NOMO-1 treated with dmso at 0.1 percent for 144 hours (cell line): Measurements from ENCODE around the gene GJB3.
"Not testable (repeated sequence)": the region's sequence is repeated elsewhere in the genome, so short reads cannot be mapped to it uniquely, and the experiment has no call there.

Source experiments
- DNase-seq: peaks from one replicate; lab custom pipeline; 2025; ENCODE audit not compliant: unreplicated experiment; lab: John Stamatoyannopoulos, UW

The GJB3 gene

DNA sequence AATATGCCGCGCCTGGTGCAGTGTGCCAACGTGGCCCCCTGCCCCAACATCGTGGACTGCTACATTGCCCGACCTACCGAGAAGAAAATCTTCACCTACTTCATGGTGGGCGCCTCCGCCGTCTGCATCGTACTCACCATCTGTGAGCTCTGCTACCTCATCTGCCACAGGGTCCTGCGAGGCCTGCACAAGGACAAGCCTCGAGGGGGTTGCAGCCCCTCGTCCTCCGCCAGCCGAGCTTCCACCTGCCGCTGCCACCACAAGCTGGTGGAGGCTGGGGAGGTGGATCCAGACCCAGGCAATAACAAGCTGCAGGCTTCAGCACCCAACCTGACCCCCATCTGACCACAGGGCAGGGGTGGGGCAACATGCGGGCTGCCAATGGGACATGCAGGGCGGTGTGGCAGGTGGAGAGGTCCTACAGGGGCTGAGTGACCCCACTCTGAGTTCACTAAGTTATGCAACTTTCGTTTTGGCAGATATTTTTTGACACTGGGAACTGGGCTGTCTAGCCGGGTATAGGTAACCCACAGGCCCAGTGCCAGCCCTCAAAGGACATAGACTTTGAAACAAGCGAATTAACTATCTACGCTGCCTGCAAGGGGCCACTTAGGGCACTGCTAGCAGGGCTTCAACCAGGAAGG, 4.3 kb downstream of the GJB3 start:
- DNase-seq, result no peak

DNA sequence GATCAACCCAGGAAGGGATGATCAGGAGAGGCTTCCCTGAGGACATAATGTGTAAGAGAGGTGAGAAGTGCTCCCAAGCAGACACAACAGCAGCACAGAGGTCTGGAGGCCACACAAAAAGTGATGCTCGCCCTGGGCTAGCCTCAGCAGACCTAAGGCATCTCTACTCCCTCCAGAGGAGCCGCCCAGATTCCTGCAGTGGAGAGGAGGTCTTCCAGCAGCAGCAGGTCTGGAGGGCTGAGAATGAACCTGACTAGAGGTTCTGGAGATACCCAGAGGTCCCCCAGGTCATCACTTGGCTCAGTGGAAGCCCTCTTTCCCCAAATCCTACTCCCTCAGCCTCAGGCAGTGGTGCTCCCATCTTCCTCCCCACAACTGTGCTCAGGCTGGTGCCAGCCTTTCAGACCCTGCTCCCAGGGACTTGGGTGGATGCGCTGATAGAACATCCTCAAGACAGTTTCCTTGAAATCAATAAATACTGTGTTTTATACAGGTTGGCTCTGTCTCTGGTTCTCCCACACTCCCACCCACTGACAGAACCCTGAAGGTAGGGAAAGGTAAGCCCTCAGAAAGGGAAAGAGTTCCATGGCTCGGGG, 5.0 kb downstream of the GJB3 start:
- DNase-seq, result no peak

DNA sequence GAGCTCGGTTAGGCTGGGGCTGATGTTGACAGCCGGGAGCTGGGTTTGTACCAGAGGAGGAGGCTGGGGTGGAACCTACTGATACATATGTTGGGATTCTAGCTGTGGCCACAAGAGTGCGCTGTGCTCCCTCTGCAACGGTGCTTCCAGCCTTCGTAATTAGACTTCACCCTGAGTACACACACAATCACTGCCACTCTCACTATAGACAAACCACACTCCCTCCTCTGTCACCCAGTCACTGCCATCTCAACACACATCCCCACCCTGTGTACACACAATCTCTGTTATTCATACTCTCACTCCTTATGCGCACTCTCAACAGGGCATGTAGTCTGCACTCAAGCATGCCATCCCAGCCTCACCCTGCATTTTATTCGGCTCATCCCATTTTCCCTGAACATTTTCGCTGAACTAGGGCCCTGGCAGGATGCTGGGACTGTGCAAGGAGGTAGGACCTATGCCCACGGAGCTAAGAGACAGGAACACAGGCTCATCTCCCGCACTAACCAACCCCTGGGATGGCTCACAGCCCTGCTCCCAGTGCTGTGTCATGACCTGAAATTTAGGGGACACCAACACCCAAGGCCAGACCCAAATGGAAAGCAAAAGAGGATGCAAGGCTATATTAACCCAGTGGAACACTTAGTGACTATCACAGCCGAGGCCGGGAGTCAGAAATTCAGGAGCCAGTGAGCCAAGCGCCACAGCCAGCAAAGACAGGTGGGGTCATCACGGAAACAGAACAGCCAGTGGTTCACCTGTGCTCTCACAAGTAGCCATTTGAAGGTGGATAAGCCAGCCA, 5.7 kb downstream of the GJB3 start:
- peak; percentile 50 for DNase-seq

DNA sequence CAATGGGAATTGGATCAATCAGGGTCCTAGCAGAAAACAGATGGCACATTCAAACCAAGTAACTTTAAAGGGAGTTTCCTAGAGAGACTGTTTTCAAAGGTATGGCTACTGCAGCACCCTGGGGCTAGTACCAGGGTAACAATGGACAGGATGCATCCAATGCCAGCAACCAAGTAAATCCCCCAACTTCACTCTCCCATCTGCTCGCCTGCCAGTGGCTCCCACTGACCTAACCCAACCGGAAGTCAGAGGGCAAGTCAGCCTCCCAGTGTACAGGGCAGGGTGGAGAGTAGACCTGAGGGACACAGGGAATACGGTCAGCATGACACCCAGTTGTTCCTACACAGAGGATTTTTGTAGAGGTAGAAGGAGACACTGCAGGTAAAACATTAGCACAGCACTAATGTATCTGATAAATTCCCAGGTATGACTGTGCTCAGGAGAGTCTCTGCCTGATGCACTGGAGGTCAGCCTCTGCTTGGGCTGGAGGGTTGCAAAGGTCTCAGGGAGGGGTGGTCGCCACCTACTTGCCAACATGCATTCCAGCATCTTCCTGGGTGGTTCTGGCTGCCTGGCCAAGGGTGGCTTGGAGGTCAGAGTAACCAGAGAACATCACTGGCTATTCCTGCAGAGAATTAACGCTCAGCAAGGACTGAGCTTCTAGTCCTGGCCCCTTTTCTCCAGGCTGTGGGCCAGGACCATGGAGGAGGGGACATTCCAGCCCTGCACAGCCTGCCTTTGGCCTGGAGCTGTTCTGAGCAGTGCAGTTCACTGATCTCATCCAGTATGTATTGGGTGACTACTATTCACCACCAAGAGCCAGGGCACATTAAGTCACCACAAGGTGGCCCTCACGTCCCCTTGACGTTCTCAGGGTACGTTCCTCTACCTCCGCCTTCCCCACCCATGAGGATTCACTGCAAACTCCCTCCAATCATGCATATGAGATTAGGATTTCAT, 6.7 kb downstream of the GJB3 start:
- DNase-seq, result no peak

DNA sequence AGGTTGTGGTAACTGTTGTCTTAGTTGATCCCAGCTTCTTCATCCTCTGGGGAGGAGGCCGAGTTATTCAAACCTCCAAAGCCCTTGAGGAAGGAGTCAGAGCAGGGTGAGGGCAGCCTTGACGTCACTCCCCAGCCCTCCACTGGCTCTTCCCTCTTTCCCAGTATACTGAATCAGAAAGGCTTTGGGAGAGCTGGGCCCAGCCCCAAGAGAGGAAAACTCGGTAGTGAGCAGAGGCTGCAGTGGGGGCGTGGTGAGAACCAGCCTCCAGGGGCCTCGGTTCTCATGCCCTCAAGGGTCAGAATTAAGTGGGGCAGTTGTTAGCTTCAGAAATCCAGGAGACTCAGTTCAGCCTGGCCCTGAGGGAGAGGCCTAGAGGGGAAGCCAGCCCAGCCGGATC, 10.0 kb downstream of the GJB3 start:
- DNase-seq, result no peak

DNA sequence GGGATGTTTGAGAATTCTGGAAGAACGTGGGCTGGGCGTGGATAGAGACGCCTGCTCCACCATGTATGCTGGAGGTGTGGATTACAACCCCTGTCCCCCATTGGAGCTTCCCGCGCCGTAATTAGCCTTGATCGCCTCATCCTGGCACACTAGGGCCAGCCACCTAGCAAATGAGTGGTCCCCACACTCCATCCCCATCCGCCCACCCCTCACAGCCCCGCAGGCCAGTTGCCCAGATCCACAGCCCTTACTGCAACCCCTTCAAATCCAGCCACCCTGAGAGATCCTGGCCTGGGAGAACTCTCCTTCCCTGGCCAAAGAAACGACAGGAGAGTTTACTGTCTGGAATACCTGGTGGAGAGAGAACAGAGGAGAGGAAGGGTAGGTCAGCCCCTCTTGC, 11.4 kb downstream of the GJB3 start:
- DNase-seq, result no peak

DNA sequence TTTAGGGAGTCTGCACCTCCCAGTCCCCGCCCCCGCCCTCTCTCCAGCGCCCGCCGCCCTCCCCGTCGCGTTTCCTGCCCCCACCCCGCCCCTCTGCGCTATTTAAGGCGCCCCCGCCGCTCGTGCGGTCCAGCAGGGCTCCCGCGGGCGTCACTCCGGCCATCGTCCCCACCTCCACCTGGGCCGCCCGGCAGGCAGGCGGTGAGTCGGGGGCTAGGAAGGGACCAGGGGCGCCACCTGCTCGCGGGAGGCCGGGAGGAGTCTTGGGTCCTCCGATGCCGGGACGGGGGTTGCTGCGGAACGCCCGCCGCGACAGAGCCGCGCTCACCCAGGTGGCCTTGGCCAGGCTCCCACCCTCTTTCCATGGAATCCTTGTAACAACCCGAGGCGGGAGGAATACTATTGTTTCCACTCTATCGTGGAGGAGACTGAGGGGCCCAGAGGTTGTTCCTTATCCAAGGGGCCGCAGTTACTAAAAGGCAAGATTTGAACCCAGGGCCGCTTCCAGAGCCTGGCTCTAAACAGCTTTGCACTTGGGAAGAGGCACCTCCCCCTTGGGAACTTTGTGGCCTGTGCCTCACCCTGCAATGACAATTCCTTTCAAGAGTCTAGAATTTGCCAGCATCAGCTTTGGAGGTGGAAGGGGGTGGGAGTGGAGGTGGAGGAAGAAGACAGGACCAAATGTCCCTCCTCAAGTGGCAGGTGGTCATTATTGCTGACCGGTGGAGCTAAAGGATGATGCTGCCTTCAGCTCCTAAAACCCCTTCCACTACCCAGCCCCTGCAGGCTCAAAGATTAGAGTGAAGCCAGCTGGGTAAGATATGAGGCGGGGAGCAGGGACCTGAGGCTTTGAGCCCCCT, 12.1 kb downstream of the GJB3 start, which contains the start of gene GJA4:
Gene GJA4 (plus strand): TSS at position 132 of the 860 bp plus-strand sequence. CDS start 1,215 bp downstream, outside the sequence.
- DNase-seq, result no peak

DNA sequence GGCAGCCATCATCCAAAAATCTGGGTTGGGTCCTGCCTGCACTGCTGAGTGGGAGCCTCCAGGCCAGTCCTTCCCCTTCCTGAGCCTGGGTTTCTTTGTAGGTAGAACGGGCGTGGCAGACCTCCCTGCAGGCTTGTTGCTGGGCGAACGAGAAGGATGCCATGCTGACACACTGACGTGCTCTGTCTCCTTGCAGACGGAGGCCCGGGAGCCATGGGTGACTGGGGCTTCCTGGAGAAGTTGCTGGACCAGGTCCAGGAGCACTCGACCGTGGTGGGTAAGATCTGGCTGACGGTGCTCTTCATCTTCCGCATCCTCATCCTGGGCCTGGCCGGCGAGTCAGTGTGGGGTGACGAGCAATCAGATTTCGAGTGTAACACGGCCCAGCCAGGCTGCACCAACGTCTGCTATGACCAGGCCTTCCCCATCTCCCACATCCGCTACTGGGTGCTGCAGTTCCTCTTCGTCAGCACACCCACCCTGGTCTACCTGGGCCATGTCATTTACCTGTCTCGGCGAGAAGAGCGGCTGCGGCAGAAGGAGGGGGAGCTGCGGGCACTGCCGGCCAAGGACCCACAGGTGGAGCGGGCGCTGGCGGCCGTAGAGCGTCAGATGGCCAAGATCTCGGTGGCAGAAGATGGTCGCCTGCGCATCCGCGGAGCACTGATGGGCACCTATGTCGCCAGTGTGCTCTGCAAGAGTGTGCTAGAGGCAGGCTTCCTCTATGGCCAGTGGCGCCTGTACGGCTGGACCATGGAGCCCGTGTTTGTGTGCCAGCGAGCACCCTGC, 13.2 kb downstream of the GJB3 start:
- DNase-seq, result no peak

DNA sequence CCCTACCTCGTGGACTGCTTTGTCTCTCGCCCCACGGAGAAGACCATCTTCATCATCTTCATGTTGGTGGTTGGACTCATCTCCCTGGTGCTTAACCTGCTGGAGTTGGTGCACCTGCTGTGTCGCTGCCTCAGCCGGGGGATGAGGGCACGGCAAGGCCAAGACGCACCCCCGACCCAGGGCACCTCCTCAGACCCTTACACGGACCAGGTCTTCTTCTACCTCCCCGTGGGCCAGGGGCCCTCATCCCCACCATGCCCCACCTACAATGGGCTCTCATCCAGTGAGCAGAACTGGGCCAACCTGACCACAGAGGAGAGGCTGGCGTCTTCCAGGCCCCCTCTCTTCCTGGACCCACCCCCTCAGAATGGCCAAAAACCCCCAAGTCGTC, 13.8 kb downstream of the GJB3 start:
- no peak for DNase-seq

DNA sequence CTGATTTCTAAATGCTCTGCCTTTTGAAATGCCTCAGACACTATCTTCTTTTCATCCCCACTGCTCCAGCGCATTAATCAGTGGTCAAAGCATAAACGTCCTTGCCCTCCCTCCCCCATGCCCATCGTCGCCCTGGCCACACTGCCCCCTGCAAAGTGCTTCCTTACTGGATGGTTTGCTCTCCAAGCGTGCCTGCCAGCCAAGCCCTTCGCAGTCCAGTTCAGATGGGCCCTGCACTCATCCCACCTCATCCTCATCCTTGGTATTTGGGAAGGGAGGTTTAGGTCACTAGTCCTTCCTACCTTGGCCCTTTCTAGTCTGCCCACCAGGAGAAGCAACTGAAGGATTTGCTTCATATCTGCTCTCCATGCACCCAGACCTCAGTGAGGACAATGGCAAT, 14.9 kb downstream of the GJB3 start:
- DNase-seq, result no peak

DNA sequence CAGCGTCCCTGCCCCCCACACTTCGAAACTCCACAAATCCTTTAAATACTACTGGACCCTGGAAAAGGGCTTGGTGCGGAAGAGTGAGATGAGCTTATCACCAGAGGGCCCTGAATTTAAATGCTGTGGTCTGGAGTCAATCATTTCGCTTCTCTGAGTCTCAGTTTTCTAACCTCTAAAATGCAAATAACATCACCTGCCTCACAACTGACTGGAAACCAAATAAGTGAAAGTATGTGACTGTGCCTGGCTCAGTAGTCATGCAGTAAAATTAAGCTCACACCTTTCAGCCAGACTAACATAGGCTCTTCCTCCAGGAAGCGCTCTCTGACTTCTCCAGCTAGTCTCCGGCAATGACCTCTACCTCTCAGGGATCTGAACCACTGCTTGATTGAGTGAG, 16.0 kb downstream of the GJB3 start:
- DNase-seq, result no peak

DNA sequence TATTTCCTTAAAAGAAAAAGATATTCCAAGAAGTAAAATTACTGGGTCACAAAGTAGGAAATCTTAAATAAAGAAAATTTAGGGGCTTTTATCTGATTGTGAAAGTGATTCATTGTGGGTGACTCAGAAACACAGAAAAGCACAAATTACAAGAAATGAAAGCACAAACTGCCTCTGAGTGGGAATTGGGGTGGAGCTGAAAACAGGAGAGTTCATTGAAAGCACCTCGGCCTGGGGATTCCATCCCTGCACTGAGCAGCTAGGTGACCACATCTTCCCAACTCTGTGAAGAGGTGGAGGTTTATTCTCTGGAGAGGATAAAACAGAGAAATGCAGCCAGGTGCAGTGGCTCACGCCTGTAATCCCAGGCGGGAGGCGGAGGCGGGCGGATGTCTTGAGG, 19.2 kb downstream of the GJB3 start:
- no peak for DNase-seq

DNA sequence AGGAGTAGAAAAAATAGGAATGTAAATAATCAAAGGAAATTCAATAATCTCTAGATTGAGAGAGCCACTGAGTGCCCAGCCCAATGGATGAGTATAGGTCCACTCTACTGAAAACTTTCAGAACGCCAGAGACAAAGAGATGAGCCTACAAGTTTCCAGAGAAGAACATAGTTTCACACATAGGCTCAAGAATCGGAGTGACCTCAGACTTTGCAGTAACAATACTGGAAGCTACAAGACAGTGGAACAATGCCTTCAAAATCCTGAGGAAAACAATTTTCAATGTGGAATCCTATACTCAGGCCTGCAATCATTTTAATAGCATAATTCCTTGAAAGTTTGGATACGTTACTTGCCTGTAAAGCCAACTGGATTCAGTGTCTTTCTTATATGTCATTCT, 22.8 kb downstream of the GJB3 start:
- no peak for DNase-seq

DNA sequence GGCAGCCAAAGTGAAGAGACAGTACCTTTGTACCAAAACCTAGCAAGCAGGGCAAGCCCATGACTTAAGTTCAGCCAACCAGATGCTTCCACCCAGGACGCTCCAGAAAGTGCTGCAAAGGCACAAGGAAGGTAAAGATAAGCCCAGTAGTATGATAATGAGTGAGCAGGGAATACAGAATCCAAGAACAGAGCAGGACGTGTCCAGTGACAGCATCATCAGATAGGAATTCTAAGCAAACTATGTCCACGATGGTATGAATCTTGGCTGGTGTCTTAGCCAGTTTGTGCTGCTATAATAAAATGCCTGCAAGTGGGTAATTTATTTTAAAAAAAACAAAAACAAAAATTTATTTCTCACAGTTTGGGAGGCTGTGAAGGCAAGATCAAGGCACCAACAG, 25.4 kb downstream of the GJB3 start:
- DNase-seq, result no peak

DNA sequence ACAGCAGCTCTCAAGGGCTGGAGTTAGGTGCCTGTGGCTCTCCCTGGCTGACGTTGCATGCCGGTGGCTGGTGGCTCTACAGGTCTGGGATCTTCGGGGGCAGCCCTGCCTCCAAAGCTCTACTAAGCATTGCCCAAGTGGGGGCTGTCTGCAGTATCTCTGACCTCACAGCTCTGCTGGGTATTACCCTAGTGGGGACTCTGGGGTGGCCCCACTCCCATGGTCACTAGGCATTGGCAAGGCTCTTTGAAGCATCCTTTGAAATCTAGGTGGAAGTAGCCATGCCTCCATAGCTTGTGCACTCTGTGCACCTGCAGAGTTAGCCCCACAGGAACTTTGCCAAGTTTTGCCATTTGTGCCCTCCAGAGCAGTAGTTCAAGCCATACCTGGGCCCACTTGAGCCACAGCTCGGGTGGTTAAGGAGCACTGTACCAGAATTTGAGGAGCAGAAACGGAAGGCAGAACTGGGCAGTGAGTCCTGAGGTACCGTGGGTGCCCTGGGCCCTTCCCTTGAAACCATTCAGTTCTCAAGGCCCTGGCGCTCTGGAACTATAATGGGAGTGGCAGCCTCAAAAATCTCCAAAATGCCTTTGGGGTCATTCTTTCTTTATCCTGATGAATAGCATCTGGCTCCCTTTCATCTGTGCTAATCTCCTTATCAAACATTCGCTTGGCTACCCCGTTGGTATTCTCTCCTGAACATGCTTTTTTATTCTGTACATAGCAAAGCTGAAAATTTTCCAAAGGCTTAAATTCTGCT, 27.2 kb downstream of the GJB3 start:
- no peak for DNase-seq

DNA sequence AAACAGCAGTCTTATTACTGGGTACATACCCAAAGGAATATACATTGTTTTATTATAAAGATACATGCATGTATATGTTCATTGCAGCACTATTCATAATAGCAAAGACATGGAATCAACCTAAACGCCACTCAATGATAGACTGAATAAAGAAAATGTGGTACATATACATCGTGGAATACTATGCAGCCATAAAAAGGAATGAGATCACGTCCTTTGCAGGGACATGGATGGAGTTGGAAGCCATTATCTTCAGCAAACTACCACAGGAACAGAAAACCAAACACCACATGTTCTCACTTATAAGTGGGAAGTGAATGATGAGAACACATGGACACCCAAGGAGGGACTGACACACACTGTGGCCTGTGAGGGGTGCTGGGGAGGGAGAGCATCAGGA, 29.8 kb downstream of the GJB3 start:
- DNase-seq, result not testable (repeated sequence)

DNA sequence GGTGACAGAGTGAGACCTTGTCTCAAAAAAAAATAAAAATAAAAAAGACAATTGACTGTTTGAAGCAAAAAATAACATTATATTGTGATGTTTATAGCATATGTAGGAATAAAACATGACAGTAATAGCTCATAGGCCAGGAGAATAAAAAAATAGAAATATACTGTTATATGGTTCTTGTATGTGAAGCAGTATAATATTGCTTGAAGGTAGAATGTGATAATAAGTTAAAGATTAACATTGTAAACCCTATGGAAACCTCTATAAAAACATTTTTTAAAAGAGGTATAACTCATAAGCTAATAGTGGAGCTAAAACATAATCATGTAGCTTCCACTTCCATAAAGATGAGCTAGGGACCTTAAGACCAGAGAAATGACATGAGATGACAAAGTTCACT, 35.3 kb downstream of the GJB3 start:
- DNase-seq, result no peak

DNA sequence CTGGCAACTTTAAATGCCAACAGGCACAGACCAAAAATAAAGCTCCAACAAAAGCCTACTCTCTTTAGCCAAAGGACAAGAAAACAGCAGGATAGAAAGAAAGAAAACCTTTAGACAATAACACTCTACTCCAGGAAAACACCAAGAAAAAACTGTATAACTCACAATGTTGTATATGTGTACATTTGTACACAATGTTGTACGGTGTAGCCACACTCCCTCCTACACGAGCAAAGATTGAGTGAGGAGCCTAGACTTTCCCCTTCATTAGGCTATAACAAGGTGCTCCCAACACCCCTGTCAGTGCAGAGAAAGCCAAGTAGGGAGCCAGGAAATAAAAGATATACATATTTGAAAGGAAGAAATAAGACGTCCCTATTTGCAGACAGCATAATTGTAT, 35.8 kb downstream of the GJB3 start:
- no peak for DNase-seq

DNA sequence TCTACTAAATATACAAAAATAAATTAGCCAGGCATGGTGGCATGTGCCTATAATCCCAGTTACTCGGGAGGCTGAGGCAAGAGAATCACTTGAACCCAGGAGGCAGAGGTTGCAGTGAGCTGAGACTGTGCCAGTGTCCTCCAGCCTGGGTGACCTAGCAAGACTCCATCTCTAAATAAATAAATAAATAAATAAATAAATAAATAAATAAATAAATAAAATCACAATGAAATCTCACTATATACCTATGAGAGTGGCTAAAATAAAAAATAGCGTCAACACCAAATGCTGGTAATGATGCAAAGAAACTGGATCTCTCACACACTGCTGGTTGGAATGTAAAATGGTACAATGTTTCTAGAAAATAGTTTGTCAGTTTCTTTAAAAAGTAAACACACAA, 37.8 kb downstream of the GJB3 start:
- DNase-seq, result not testable (repeated sequence)
